ENCODE data around the gene STN1. TPM values are rescaled to one million over a fixed set of nuclear protein-coding genes. Genes with fewer than 3 reads are reported as not detected.

The STN1 gene
- total RNA-seq, 1 donor from 2014 or later: 33.0 TPM

DNA sequence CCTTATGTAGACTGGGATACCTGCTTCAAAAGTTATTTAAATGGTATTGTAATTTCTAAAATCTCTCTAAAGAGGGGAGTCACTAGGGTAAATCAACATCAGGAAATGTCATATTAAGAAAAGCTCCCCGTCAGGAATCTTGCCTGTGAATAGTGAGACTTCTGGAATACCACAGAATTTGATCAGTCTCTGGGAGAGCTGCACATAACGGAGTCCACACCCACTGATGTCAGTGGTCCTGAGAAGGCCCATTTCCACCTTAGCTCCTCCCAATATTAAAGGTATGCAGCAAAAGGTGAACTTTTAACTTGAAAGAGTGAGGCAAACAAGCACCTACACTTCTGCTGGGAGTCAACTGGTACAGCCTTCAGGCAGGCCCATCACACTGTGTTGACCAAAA lies 27.3 kb downstream of the STN1 start:
- TF ChIP-seq, protein P1, sequence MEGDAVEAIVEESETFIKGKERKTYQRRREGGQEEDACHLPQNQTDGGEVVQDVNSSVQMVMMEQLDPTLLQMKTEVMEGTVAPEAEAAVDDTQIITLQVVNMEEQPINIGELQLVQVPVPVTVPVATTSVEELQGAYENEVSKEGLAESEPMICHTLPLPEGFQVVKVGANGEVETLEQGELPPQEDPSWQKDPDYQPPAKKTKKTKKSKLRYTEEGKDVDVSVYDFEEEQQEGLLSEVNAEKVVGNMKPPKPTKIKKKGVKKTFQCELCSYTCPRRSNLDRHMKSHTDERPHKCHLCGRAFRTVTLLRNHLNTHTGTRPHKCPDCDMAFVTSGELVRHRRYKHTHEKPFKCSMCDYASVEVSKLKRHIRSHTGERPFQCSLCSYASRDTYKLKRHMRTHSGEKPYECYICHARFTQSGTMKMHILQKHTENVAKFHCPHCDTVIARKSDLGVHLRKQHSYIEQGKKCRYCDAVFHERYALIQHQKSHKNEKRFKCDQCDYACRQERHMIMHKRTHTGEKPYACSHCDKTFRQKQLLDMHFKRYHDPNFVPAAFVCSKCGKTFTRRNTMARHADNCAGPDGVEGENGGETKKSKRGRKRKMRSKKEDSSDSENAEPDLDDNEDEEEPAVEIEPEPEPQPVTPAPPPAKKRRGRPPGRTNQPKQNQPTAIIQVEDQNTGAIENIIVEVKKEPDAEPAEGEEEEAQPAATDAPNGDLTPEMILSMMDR (conservative IDR thresholded peaks at IDR 0.05): no peak
- no peaks in the 10 kb centered on the region for H3K27me3 Mint-ChIP-seq
- H3K4me1 Mint-ChIP-seq (ENCODE audit: unreplicated experiment): peaks cover 38% of the 10 kb centered on the region
- H3K27ac Mint-ChIP-seq: peak overlapping the region; percentile 91
- no peaks in the 10 kb centered on the region for H3K9me3 Mint-ChIP-seq
- H3K36me3 Mint-ChIP-seq: peaks cover 9% of the 10 kb centered on the region
- DNase-seq (ENCODE audit: extremely low spot score, unreplicated experiment): no peak
- H3K4me3 Mint-ChIP-seq: peak overlapping the region; percentile 29

DNA sequence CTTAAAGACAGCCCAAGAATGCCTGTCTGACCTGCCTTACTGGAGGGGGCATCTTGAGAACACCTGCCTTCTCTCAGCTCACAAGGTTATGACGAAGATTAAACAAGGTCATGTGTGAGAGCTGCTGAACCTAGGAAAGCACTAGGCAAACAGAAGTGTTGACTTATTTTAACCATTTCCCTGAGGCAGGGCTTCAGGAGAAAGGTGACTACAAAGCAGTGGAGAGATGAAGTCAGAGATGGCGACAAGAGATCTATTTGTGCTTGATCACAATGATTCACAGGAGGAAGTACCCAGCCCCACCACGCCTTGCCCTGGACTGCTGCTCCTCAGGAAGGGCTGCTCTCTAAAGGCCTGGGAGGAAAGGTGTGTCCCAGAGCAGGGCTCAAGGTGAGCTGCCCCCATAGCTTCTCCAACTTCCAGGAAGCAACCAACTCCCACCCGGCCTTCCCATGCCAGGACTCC lies 27.8 kb downstream of the STN1 start:
- Mint-ChIP-seq H3K4me1 (ENCODE audit: unreplicated experiment) (peaks cover 34% of the 10 kb centered on the region), H3K9me3 (no peaks in the 10 kb centered on the region), H3K27ac (peak overlapping the region; percentile 91), H3K27me3 (no peaks in the 10 kb centered on the region), H3K36me3 (peaks cover 8% of the 10 kb centered on the region), H3K4me3 (peak overlapping the region; percentile 29)
- TF ChIP-seq, protein P1 (conservative IDR thresholded peaks at IDR 0.05): no peak
- DNase-seq (ENCODE audit: extremely low spot score, unreplicated experiment): no peak

DNA sequence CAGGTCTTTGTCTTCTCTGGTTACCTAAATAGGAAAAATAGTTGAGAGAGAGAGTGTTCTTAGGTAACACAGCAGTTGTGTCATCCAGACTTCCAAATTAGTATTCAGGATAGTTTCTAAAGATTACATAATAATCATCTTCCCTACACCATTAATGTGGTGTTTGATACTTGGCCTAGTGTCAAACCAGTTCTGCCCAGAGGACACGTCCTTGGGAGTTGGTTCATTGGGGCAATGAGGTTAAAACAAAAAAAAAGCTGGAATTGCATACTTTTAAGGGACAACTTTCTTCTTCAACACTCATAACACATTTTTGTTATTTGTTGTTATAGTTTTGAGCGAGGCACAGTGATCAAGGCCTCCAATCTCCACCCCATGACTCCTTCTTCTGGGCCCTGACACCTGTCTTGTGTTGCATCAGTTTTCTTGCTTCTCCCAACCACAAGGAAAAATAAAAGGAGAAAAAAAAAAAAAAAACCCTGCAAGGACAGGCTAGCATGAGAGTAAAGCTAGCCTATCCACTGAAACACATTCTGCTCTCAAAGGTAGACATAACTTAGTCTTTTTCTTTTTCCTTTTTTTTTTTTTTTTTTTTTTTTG lies 28.8 kb downstream of the STN1 start:
- TF ChIP-seq, protein P1 (conservative IDR thresholded peaks at IDR 0.05): no peak
- H3K4me1 Mint-ChIP-seq (ENCODE audit: unreplicated experiment): peaks cover 30% of the 10 kb centered on the region
- peaks cover 8% of the 10 kb centered on the region for H3K36me3 Mint-ChIP-seq
- H3K27me3 Mint-ChIP-seq: no peaks in the 10 kb centered on the region
- H3K9me3 Mint-ChIP-seq: no peaks in the 10 kb centered on the region
- DNase-seq (ENCODE audit: extremely low spot score, unreplicated experiment): no peak
- H3K4me3 Mint-ChIP-seq: no peak overlapping the region
- H3K27ac Mint-ChIP-seq: peak overlapping the region; percentile 91

DNA sequence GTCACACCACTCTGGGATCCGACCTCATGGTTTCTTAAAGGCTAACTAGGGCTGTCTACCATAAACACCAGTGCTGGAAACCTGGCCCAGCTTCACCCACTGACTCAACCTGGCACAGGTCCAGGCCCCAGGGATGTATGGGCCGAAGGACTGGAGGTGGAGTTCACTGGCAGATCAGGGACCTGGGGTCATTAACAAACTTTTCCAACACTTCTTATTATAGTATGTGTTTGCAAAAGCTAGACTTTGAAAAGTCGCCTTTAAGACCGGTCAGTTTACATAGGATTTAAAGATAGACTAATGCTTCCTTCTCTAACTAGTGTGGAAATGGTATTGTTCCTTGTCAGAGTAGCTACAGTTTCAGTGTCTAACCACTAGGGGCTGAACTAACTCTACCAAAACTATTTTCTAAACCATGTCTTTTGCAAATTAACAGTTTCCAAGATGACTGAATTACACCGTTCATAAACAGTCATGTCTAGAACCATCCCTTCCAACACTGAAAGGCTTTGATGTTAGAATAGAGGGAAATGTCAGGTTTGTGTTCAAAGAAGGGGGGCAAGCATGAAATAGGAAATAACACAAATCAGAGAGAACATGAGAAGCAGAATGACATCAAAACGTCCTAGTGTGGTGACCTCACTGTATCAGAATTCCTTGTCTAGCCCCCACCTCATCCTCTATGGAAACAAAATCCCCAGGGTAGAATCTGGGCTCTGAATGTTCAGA lies 29.7 kb downstream of the STN1 start:
- peaks cover 8% of the 10 kb centered on the region for H3K36me3 Mint-ChIP-seq
- no peaks in the 10 kb centered on the region for H3K27me3 Mint-ChIP-seq
- no peaks in the 10 kb centered on the region for H3K9me3 Mint-ChIP-seq
- H3K27ac Mint-ChIP-seq: peak overlapping the region; percentile 91
- TF ChIP-seq, protein P1 (conservative IDR thresholded peaks at IDR 0.05): peak; percentile 90
- no peak for DNase-seq (ENCODE audit: extremely low spot score, unreplicated experiment)
- H3K4me1 Mint-ChIP-seq (ENCODE audit: unreplicated experiment): peaks cover 21% of the 10 kb centered on the region
- peak overlapping the region; percentile 19 for H3K4me3 Mint-ChIP-seq

DNA sequence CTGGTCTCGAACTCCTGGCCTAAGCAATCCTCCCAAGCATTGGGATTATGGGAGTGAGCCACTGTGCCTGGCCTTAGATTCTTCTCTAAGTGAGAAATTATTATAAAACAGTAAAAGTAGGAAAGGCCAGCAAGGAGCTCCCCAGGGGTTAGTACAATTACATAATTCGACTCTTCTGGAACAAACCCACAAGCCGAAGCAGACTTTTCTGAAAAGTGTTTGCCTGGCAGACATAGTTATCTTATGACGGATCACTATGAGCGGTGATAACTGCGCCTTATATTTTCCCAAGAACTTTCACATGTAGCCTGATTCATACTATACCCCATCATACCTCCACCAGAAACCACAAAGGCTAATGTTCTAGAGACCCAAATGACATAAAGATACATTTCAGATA lies 32.4 kb downstream of the STN1 start:
- Mint-ChIP-seq H3K4me3 (no peak overlapping the region), H3K27ac (no peak overlapping the region)

More for the DNA sequence above, 32.4 kb downstream of the STN1 start:
- Mint-ChIP-seq H3K36me3 (peaks cover 16% of the 10 kb centered on the region), H3K27me3 (no peaks in the 10 kb centered on the region), H3K9me3 (no peaks in the 10 kb centered on the region), H3K4me1 (ENCODE audit: unreplicated experiment) (peaks cover 32% of the 10 kb centered on the region)
- DNase-seq (ENCODE audit: extremely low spot score, unreplicated experiment): no peak
- TF ChIP-seq, protein P1 (conservative IDR thresholded peaks at IDR 0.05): no peak
